ENCODE results near the gene ZBED1. TPM values are rescaled to one million over a fixed set of nuclear protein-coding genes. Genes with fewer than 3 reads are reported as not detected.

ZBED1 gene
- total and polyA plus RNA-seq, 4 donors = 15.9 to 49.0 (median 26.9) TPM

- no peak for DNase-seq (ENCODE audit: low spot score)
- Histone ChIP-seq H3K36me3 (ENCODE audit: control insufficient read depth in 4 of 4, insufficient read depth in 3 of 4, low read depth in 1 of 4, low read length in 3 of 4) (peaks cover 0 to 8% (median 4%) of the 10 kb centered on the region in 4 donors), H3K4me3 (ENCODE audit: low read depth in 1 of 3, low read length in 3 of 3) (no peak overlapping the region), H3K9ac (ENCODE audit: low read depth in 1 of 2, low read length in 2 of 2) (no peak overlapping the region), H3K27ac (ENCODE audit: low read depth in 1 of 2, low read length in 2 of 2) (no peak overlapping the region), H3K4me1 (ENCODE audit: control insufficient read depth in 4 of 4, insufficient read depth in 4 of 4, low read length in 3 of 4) (peaks cover 9 to 32% (median 25%) of the 10 kb centered on the region in 4 donors), H3K9me3 (ENCODE audit: control insufficient read depth in 4 of 4, low read length in 3 of 4) (no peaks in the 10 kb centered on the region), H3K27me3 (ENCODE audit: control insufficient read depth in 4 of 4, insufficient read depth in 4 of 4, low read length in 3 of 4) (no peaks in the 10 kb centered on the region)
- no peak for TF ChIP-seq CTCF (IDR thresholded peaks at IDR 0.05; ENCODE audit: low read depth, low read length, missing input control)
- no peak for TF ChIP-seq RAD21 (IDR thresholded peaks at IDR 0.05)
- no peak for TF ChIP-seq HNF4G (IDR thresholded peaks at IDR 0.05)
- no peak for TF ChIP-seq MAX (IDR thresholded peaks at IDR 0.05)
- no peak for TF ChIP-seq RXRA (IDR thresholded peaks at IDR 0.05)
- no peak for TF ChIP-seq EGR1 (IDR thresholded peaks at IDR 0.05; ENCODE audit: low read depth in 2 of 2)
- no peak for TF ChIP-seq SP1 (IDR thresholded peaks at IDR 0.05)
- TF ChIP-seq GABPA (IDR thresholded peaks at IDR 0.05 in 1 of 2, conservative IDR thresholded peaks at IDR 0.05 in 1 of 2) = no peak
- TF ChIP-seq HNF4A (conservative IDR thresholded peaks at IDR 0.05) = no peak
- TF ChIP-seq FOXA2 (IDR thresholded peaks at IDR 0.05) = no peak
- no peak for TF ChIP-seq TAF1 (conservative IDR thresholded peaks at IDR 0.05)
- no peak for TF ChIP-seq JUND (IDR thresholded peaks at IDR 0.05)
- TF ChIP-seq NR2F2 (IDR thresholded peaks at IDR 0.05) = no peak
- no peak for TF ChIP-seq FOXA1 (IDR thresholded peaks at IDR 0.05)
- 86% methylated on average over 14 of the region's 14 CpGs for WGBS
Observed at GRCh38 chrX:2495595-2495994, 5.2 kb downstream of the ZBED1 start.

- Histone ChIP-seq H3K4me3 (ENCODE audit: low read depth in 1 of 3, low read length in 3 of 3) (no peak overlapping the region), H3K9ac (ENCODE audit: low read depth in 1 of 2, low read length in 2 of 2) (no peak overlapping the region), H3K27me3 (ENCODE audit: control insufficient read depth in 4 of 4, insufficient read depth in 4 of 4, low read length in 3 of 4) (no peaks in the 10 kb centered on the region), H3K4me1 (ENCODE audit: control insufficient read depth in 4 of 4, insufficient read depth in 4 of 4, low read length in 3 of 4) (peaks cover 4 to 14% (median 9%) of the 10 kb centered on the region in 4 donors), H3K9me3 (ENCODE audit: control insufficient read depth in 4 of 4, low read length in 3 of 4) (no peaks in the 10 kb centered on the region), H3K36me3 (ENCODE audit: control insufficient read depth in 4 of 4, insufficient read depth in 3 of 4, low read depth in 1 of 4, low read length in 3 of 4) (peaks cover 18 to 28% (median 24%) of the 10 kb centered on the region in 4 donors), H3K27ac (ENCODE audit: low read depth in 1 of 2, low read length in 2 of 2) (no peak overlapping the region)
- no peak for TF ChIP-seq GABPA (IDR thresholded peaks at IDR 0.05 in 1 of 2, conservative IDR thresholded peaks at IDR 0.05 in 1 of 2)
- TF ChIP-seq MAX (IDR thresholded peaks at IDR 0.05) = no peak
- TF ChIP-seq RAD21 (IDR thresholded peaks at IDR 0.05) = no peak
- TF ChIP-seq CTCF (IDR thresholded peaks at IDR 0.05; ENCODE audit: low read depth, low read length, missing input control) = no peak
- no peak for TF ChIP-seq EGR1 (IDR thresholded peaks at IDR 0.05; ENCODE audit: low read depth in 2 of 2)
- no peak for TF ChIP-seq RXRA (IDR thresholded peaks at IDR 0.05)
- no peak for TF ChIP-seq REST (IDR thresholded peaks at IDR 0.05)
- TF ChIP-seq FOXA1 (IDR thresholded peaks at IDR 0.05) = no peak
- no peak for TF ChIP-seq HNF4A (conservative IDR thresholded peaks at IDR 0.05)
- DNase-seq (ENCODE audit: low spot score) = no peak
- WGBS = 91% methylated on average over 22 of the region's 22 CpGs
Observed at GRCh38 chrX:2492531-2493218, 8.1 kb downstream of the ZBED1 start.
